GM12864 (cell line): Measurements from ENCODE around the gene ANKH.

Source experiments
- DNase-seq: peaks from one replicate; pipeline ENCODE4 v3.0.0-alpha.2; 2011; ENCODE audit warnings: low read depth
- H3K4me3 ChIP-seq: 2 replicates; pipeline ENCODE4 v1.5.1; 2011; ENCODE audit warnings: mild to moderate bottlenecking, low read depth, low read length, control low read depth
- CTCF ChIP-seq: IDR thresholded peaks from 2 replicates; pipeline ENCODE4 v1.5.1; 2011; ENCODE audit warnings: low read depth, mild to moderate bottlenecking, moderate library complexity, low read length, control low read depth, inconsistent platforms; ENCODE audit errors: missing control alignments

The ANKH gene

GRCh38 chr5:14854799-14855198 is 16.8 kb downstream of the ANKH start:
- no peak overlapping the region for H3K4me3 ChIP-seq
- TF ChIP-seq CTCF = no peak
- no peak for DNase-seq

GRCh38 chr5:14853685-14854084 is 17.9 kb downstream of the ANKH start:
- no peak overlapping the region for H3K4me3 ChIP-seq
- no peak for TF ChIP-seq CTCF
- DNase-seq = no peak

- no peak for TF ChIP-seq CTCF
- DNase-seq = no peak
- no peak overlapping the region for H3K4me3 ChIP-seq
These were observed 18.8 kb downstream of the ANKH start for GRCh38 chr5:14852779-14853178.

- no peak for TF ChIP-seq CTCF
- H3K4me3 ChIP-seq = no peak overlapping the region
- DNase-seq = no peak
These were observed 19.5 kb downstream of the ANKH start for GRCh38 chr5:14851999-14852526.

GRCh38 chr5:14851597-14851996 is 20.0 kb downstream of the ANKH start:
- no peak overlapping the region for H3K4me3 ChIP-seq
- no peak for TF ChIP-seq CTCF
- no peak for DNase-seq

- DNase-seq = no peak
- no peak overlapping the region for H3K4me3 ChIP-seq
- no peak for TF ChIP-seq CTCF
These were observed 20.5 kb downstream of the ANKH start for GRCh38 chr5:14851050-14851419.

- TF ChIP-seq CTCF = no peak
- H3K4me3 ChIP-seq = no peak overlapping the region
- DNase-seq = no peak
These were observed 21.0 kb downstream of the ANKH start for GRCh38 chr5:14850419-14851049.
